Muscle layer of colon (tissue), 2 donors: ENCODE data around the gene HMOX1.

Experiments used
- H3K27ac ChIP-seq: one replicate; pipeline ENCODE4 v1.7.0; 2013; ENCODE audit warnings: low read depth, mild to moderate bottlenecking, low read length, moderate library complexity
- H3K27me3 ChIP-seq, 2 donors: one replicate each; pipeline ENCODE4 v1.7.0; 2013; ENCODE audit warnings: low read length in 2 of 2, mild to moderate bottlenecking in 2 of 2; ENCODE audit not compliant: insufficient read depth in 2 of 2, control insufficient read depth in 1 of 2
- H3K36me3 ChIP-seq: one replicate; pipeline ENCODE4 v1.7.0; 2013; ENCODE audit warnings: mild to moderate bottlenecking, low read length; ENCODE audit not compliant: insufficient read depth
- H3K4me1 ChIP-seq: one replicate; pipeline ENCODE4 v1.7.0; 2013; ENCODE audit warnings: mild to moderate bottlenecking, low read length; ENCODE audit not compliant: insufficient read depth
- H3K4me3 ChIP-seq, 2 donors: one replicate each; pipeline ENCODE4 v1.7.0; 2013; ENCODE audit warnings: low read length in 2 of 2, low read depth in 1 of 2, mild to moderate bottlenecking in 1 of 2, moderate library complexity in 1 of 2
- H3K9ac ChIP-seq: one replicate; pipeline ENCODE4 v1.7.0; 2013; ENCODE audit warnings: low read length
- H3K9me3 ChIP-seq: one replicate; pipeline ENCODE4 v1.7.0; 2013; ENCODE audit warnings: mild to moderate bottlenecking, low read length
- donor health status: abdominal sarcoma.
- donor health status: Adenocarcinoma of cecum.

Gene HMOX1

GRCh38 chr22:35380537-35381423 lies at the start of gene HMOX1:
Gene HMOX1 (plus strand): TSS chr22:35381096. CDS start chr22:35381174, 78 bp downstream.
- no peaks in the 10 kb centered on the region for H3K36me3 ChIP-seq
- H3K4me3 ChIP-seq: peak within 1 kb of the TSS; percentile 61 to 74
- H3K9me3 ChIP-seq: no peaks in the 10 kb centered on the region
- H3K4me1 ChIP-seq: peaks cover 33% of the 10 kb centered on the region
- H3K9ac ChIP-seq: peak within 1 kb of the TSS; percentile 29
- no peaks in the 10 kb centered on the region for H3K27me3 ChIP-seq
- peak within 1 kb of the TSS; percentile 86 for H3K27ac ChIP-seq

- Histone ChIP-seq H3K9me3 (no peaks in the 10 kb centered on the region), H3K4me1 (peaks cover 8% of the 10 kb centered on the region), H3K4me3 (no peak overlapping the region), H3K27ac (no peak overlapping the region), H3K27me3 (no peaks in the 10 kb centered on the region), H3K9ac (no peak overlapping the region), H3K36me3 (peaks cover 61% of the 10 kb centered on the region)
Observed at GRCh38 chr22:35332278-35332677, 48.6 kb upstream of the HMOX1 start.

- Histone ChIP-seq H3K36me3 (peaks cover 60% of the 10 kb centered on the region), H3K27ac (no peak overlapping the region), H3K4me1 (peaks cover 8% of the 10 kb centered on the region)
Observed at GRCh38 chr22:35333220-35333619, 47.7 kb upstream of the HMOX1 start.

GRCh38 chr22:35334004-35334403 lies 46.9 kb upstream of the HMOX1 start:
- no peaks in the 10 kb centered on the region for H3K27me3 ChIP-seq
- no peak overlapping the region for H3K4me3 ChIP-seq
- H3K36me3 ChIP-seq: peaks cover 67% of the 10 kb centered on the region
- peaks cover 8% of the 10 kb centered on the region for H3K4me1 ChIP-seq
- no peak overlapping the region for H3K9ac ChIP-seq
- no peaks in the 10 kb centered on the region for H3K9me3 ChIP-seq
- no peak overlapping the region for H3K27ac ChIP-seq

More at GRCh38 chr22:35333220-35333619, 47.7 kb upstream of the HMOX1 start:
- Histone ChIP-seq H3K27me3 (no peaks in the 10 kb centered on the region), H3K4me3 (no peak overlapping the region), H3K9me3 (no peaks in the 10 kb centered on the region), H3K9ac (no peak overlapping the region)

- Histone ChIP-seq H3K9ac (no peak overlapping the region), H3K27ac (no peak overlapping the region), H3K4me3 (no peak overlapping the region), H3K27me3 (no peaks in the 10 kb centered on the region), H3K36me3 (peaks cover 76% of the 10 kb centered on the region), H3K4me1 (peaks cover 4% of the 10 kb centered on the region), H3K9me3 (no peaks in the 10 kb centered on the region)
Observed at GRCh38 chr22:35335468-35335867, 45.4 kb upstream of the HMOX1 start.

GRCh38 chr22:35335936-35336781 lies 44.7 kb upstream of the HMOX1 start:
- H3K4me3 ChIP-seq: no peak overlapping the region
- no peaks in the 10 kb centered on the region for H3K9me3 ChIP-seq
- H3K4me1 ChIP-seq: no peaks in the 10 kb centered on the region
- H3K36me3 ChIP-seq: peaks cover 83% of the 10 kb centered on the region
- H3K27me3 ChIP-seq: no peaks in the 10 kb centered on the region
- no peak overlapping the region for H3K9ac ChIP-seq
- no peak overlapping the region for H3K27ac ChIP-seq

GRCh38 chr22:35337932-35338331 lies 43.0 kb upstream of the HMOX1 start:
- no peak overlapping the region for H3K9ac ChIP-seq
- no peak overlapping the region for H3K4me3 ChIP-seq
- no peaks in the 10 kb centered on the region for H3K9me3 ChIP-seq
- H3K27me3 ChIP-seq: no peaks in the 10 kb centered on the region
- no peaks in the 10 kb centered on the region for H3K4me1 ChIP-seq
- H3K36me3 ChIP-seq: peaks cover 80% of the 10 kb centered on the region
- no peak overlapping the region for H3K27ac ChIP-seq

- Histone ChIP-seq H3K4me1 (no peaks in the 10 kb centered on the region), H3K4me3 (no peak overlapping the region), H3K36me3 (peaks cover 58% of the 10 kb centered on the region), H3K27ac (no peak overlapping the region), H3K9me3 (no peaks in the 10 kb centered on the region), H3K9ac (no peak overlapping the region), H3K27me3 (no peaks in the 10 kb centered on the region)
Observed at GRCh38 chr22:35341090-35341874, 39.6 kb upstream of the HMOX1 start.

GRCh38 chr22:35342390-35342789 lies 38.5 kb upstream of the HMOX1 start:
- Histone ChIP-seq H3K36me3 (peaks cover 51% of the 10 kb centered on the region), H3K27ac (no peak overlapping the region), H3K4me1 (no peaks in the 10 kb centered on the region), H3K27me3 (no peaks in the 10 kb centered on the region), H3K9me3 (no peaks in the 10 kb centered on the region), H3K4me3 (no peak overlapping the region), H3K9ac (no peak overlapping the region)

- H3K9ac ChIP-seq: no peak overlapping the region
- H3K4me1 ChIP-seq: no peaks in the 10 kb centered on the region
- no peaks in the 10 kb centered on the region for H3K27me3 ChIP-seq
- H3K36me3 ChIP-seq: peaks cover 37% of the 10 kb centered on the region
- no peak overlapping the region for H3K4me3 ChIP-seq
- no peaks in the 10 kb centered on the region for H3K9me3 ChIP-seq
- no peak overlapping the region for H3K27ac ChIP-seq
Observed at GRCh38 chr22:35343664-35344550, 37.0 kb upstream of the HMOX1 start.
